HG03097 (cell line): ENCODE data around the gene POLR3B.

Experiments used
- ATAC-seq: cut with Tn5 transposase; IDR thresholded peaks from one replicate; pipeline ENCODE4 v1.9.1; 2021; ENCODE audit not compliant: unreplicated experiment, low FRiP score

The POLR3B gene

GRCh38 chr12:106412563-106412962 is 55.0 kb downstream of the POLR3B start:
- ATAC-seq = no peak

- ATAC-seq = no peak
Observed at GRCh38 chr12:106415134-106415533, 57.6 kb downstream of the POLR3B start.

GRCh38 chr12:106416273-106416672 is 58.7 kb downstream of the POLR3B start:
- ATAC-seq = no peak

GRCh38 chr12:106417926-106418910 is 60.7 kb downstream of the POLR3B start:
- no peak for ATAC-seq

GRCh38 chr12:106418970-106419369 is 61.4 kb downstream of the POLR3B start:
- ATAC-seq = no peak

GRCh38 chr12:106423291-106423690 is 65.7 kb downstream of the POLR3B start:
- no peak for ATAC-seq

- no peak for ATAC-seq
Observed at GRCh38 chr12:106425061-106425702, 67.6 kb downstream of the POLR3B start.

- ATAC-seq = no peak
Observed at GRCh38 chr12:106427917-106428316, 70.4 kb downstream of the POLR3B start.

GRCh38 chr12:106428384-106428783 is 70.8 kb downstream of the POLR3B start:
- ATAC-seq = no peak

GRCh38 chr12:106429043-106429552 is 71.5 kb downstream of the POLR3B start:
- no peak for ATAC-seq

GRCh38 chr12:106429636-106430035 is 72.1 kb downstream of the POLR3B start:
- ATAC-seq = no peak

GRCh38 chr12:106431839-106432411 is 74.4 kb downstream of the POLR3B start:
- no peak for ATAC-seq

- no peak for ATAC-seq
Observed at GRCh38 chr12:106433055-106433454, 75.5 kb downstream of the POLR3B start.

- ATAC-seq = no peak
Observed at GRCh38 chr12:106434526-106434925, 77.0 kb downstream of the POLR3B start.

GRCh38 chr12:106436164-106436563 is 78.6 kb downstream of the POLR3B start:
- ATAC-seq = no peak

GRCh38 chr12:106442575-106442974 is 85.0 kb downstream of the POLR3B start:
- ATAC-seq = no peak

- no peak for ATAC-seq
Observed at GRCh38 chr12:106445053-106445452, 87.5 kb downstream of the POLR3B start.

- ATAC-seq = no peak
Observed at GRCh38 chr12:106445959-106446358, 88.4 kb downstream of the POLR3B start.

GRCh38 chr12:106446419-106447092 is 89.0 kb downstream of the POLR3B start:
- ATAC-seq = no peak

- no peak for ATAC-seq
Observed at GRCh38 chr12:106452309-106452708, 94.8 kb downstream of the POLR3B start.

GRCh38 chr12:106455111-106455510 is 97.6 kb downstream of the POLR3B start:
- ATAC-seq = no peak
